ENCODE results near the gene CLCN7. TPM values are rescaled to one million over a fixed set of nuclear protein-coding genes. Genes with fewer than 3 reads are reported as not detected.

The CLCN7 gene
- total and polyA plus RNA-seq, 2 of the 13 experiments (the other 11 are each of a cell fraction or from before 2014, with no cell fraction given): 24.6 to 25.1 TPM

- TF ChIP-seq NR0B2 (CRISPR knock-in tag; IDR thresholded peaks at IDR 0.05) (peak; percentile 45; the same call in 1 of the 2 replicates), ZNF343 (CRISPR knock-in tag; IDR thresholded peaks at IDR 0.05) (peak; percentile 64), PAWR (CRISPR knock-in tag; IDR thresholded peaks at IDR 0.05; ENCODE audit: borderline replicate concordance) (no peak), HBP1 (CRISPR knock-in tag; IDR thresholded peaks at IDR 0.05; ENCODE audit: low read depth) (no peak; the same call in 1 of the 2 replicates), MAFG (CRISPR knock-in tag; IDR thresholded peaks at IDR 0.05) (no peak), ZBTB21 (CRISPR knock-in tag; IDR thresholded peaks at IDR 0.05) (no peak), BCL3 (CRISPR knock-in tag; IDR thresholded peaks at IDR 0.05) (no peak), BCLAF1 (IDR thresholded peaks at IDR 0.05) (no peak), RBAK (CRISPR knock-in tag; IDR thresholded peaks at IDR 0.05) (no peak), MAZ (IDR thresholded peaks at IDR 0.05; ENCODE audit: borderline replicate concordance, low read depth, low read length) (0 out of 2 replicates have a peak, but pooled peaks have one; percentile 17), MAZ (CRISPR knock-in tag; IDR thresholded peaks at IDR 0.05; ENCODE audit: low read depth) (no peak; the same call in none of the 2 replicates), ATF3 (CRISPR knock-in tag; IDR thresholded peaks at IDR 0.05) (no peak), TFAP4 (IDR thresholded peaks at IDR 0.05; ENCODE audit: borderline replicate concordance, low read depth) (no peak), ATF2 (CRISPR knock-in tag; IDR thresholded peaks at IDR 0.05) (peak; percentile 37; the same call in 1 of the 2 replicates), NBN (conservative IDR thresholded peaks at IDR 0.05) (no peak), RORA (CRISPR knock-in tag; IDR thresholded peaks at IDR 0.05) (no peak), ZBTB46 (CRISPR knock-in tag; IDR thresholded peaks at IDR 0.05; ENCODE audit: borderline replicate concordance) (no peak), KAT2B (IDR thresholded peaks at IDR 0.05; ENCODE audit: borderline replicate concordance, low read depth, low read length) (no peak)
Observed at GRCh38 chr16:1492923-1493745, 18.3 kb upstream of the CLCN7 start, which contains the start of gene TELO2 (continued).
